A673 (cell line): ENCODE results near the gene NOS1AP. TPM values are rescaled to one million over a fixed set of nuclear protein-coding genes. Genes with fewer than 3 reads are reported as not detected.

Experiments used
- BruUV-seq: library from RNA; stranded (reverse); fragments of 400-500 nt; replicated peaks from 2 replicates; lab custom pipeline; 2021; lab: Mats Ljungman, UMichigan
- CTCF ChIA-PET: fragments of 300-600 bp; sonication (Branson Sonifier 250); formaldehyde crosslinking; loops from one replicate; lab custom pipeline; 2022; ENCODE audit warnings: antibody characterized with exemption; lab: Charles Lee
- POLR2A ChIA-PET: fragments of 300-600 bp; sonication (Branson Sonifier 250); formaldehyde crosslinking; loops from one replicate; lab custom pipeline; 2022; ENCODE audit warnings: antibody characterized with exemption; ENCODE audit not compliant: low non-redundant PET; lab: Charles Lee
- DNase-seq: peaks from one replicate; pipeline ENCODE4 v3.0.0-alpha.2; 2015; ENCODE audit warnings: low spot score
- H3K27ac ChIP-seq: fragments of 200-600 bp; sonication (generic); 2 replicates; pipeline ENCODE4 v1.5.1; 2016; ENCODE audit warnings: mixed run types, low read depth, mild to moderate bottlenecking, mixed read lengths, antibody characterized with exemption, low read length; ENCODE audit not compliant: poor library complexity, severe bottlenecking
- H3K27me3 ChIP-seq: fragments of 200-600 bp; sonication (generic); replicated peaks from 2 replicates; pipeline ENCODE4 v1.6.1; 2017; ENCODE audit warnings: mixed run types, low read depth, mild to moderate bottlenecking, mixed read lengths, antibody characterized with exemption, low read length; ENCODE audit not compliant: insufficient read depth, poor library complexity
- H3K36me3 ChIP-seq: fragments of 200-600 bp; sonication (generic); 2 replicates; pipeline ENCODE4 v1.6.1; 2016; ENCODE audit warnings: mixed run types, mild to moderate bottlenecking, mixed read lengths, antibody characterized with exemption, low read length; ENCODE audit not compliant: insufficient read depth, poor library complexity, severe bottlenecking
- H3K4me1 ChIP-seq: fragments of 200-600 bp; sonication (generic); 2 replicates; pipeline ENCODE4 v1.6.1; 2017; ENCODE audit warnings: mixed run types, mild to moderate bottlenecking, mixed read lengths, antibody characterized with exemption, low read length; ENCODE audit not compliant: insufficient read depth, poor library complexity, severe bottlenecking
- H3K4me3 ChIP-seq: fragments of 200-600 bp; sonication (generic); 2 replicates; pipeline ENCODE4 v1.5.1; 2016; ENCODE audit warnings: low read depth, mixed run types, mild to moderate bottlenecking, mixed read lengths, low read length; ENCODE audit not compliant: poor library complexity, severe bottlenecking
- H3K9me3 ChIP-seq: fragments of 200-600 bp; sonication (generic); 2 replicates; pipeline ENCODE4 v1.6.1; 2016; ENCODE audit warnings: mixed run types, low read depth, mild to moderate bottlenecking, mixed read lengths, antibody characterized with exemption, low read length; ENCODE audit not compliant: poor library complexity, severe bottlenecking
- CTCF ChIP-seq: fragments of 300-800, 200-600 bp; sonication (generic); conservative IDR thresholded peaks from 2 replicates; pipeline ENCODE4 v1.5.1; 2017; ENCODE audit warnings: low read depth, mild to moderate bottlenecking, antibody characterized with exemption, low read length, moderate library complexity, mixed read lengths
- EZH2 ChIP-seq: fragments of 200-600 bp; sonication (generic); IDR thresholded peaks from 2 replicates; pipeline ENCODE4 v1.6.1; 2017; ENCODE audit warnings: borderline replicate concordance, low read depth, mild to moderate bottlenecking, mixed read lengths, antibody characterized with exemption, low read length; ENCODE audit not compliant: poor library complexity, severe bottlenecking
- intact Hi-C: fragments of 100-400 bp; cut with micrococcal nuclease; formaldehyde crosslinking; loops from one replicate; pipeline ENCODE4 v1.10.0; 2022; ENCODE audit not compliant: unreplicated experiment
- total RNA-seq: library from RNA; stranded (reverse); gene quantifications from 2 replicates; pipeline ENCODE4 v1.2.3, GENCODE V29; 2021

The NOS1AP gene
- total RNA-seq, 1 experiment from 2014 or later = 28.0 TPM

DNA sequence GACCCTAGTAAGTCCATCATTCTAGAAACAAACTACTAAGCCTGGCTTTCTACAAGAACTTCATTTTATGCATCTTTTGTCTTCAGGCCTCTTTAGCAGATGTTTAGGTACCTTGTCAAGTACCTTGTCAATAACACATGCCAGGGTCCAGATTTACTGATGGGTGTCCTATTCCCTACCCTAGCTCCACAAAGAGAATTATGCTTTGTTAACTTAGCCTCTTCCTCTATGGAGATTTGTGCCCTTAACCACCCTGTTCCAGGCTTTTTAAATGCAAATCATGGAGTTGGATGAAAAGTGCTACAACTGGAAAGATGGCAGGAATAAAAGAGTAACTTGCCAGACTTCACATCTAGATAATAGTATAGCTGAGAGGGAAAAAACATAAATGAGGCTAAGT lies 264.5 kb downstream of the NOS1AP start:
- no peaks in the 10 kb centered on the region for H3K27me3 ChIP-seq
- no peak overlapping the region for H3K27ac ChIP-seq
- peaks cover 5% of the 10 kb centered on the region for H3K4me1 ChIP-seq
- H3K36me3 ChIP-seq = no peaks in the 10 kb centered on the region
- H3K4me3 ChIP-seq = no peak overlapping the region
- no peak for TF ChIP-seq CTCF
- no peak for TF ChIP-seq EZH2
- no peak for DNase-seq
- intact Hi-C loops = no loop called here
- CTCF ChIA-PET = no interaction called here
- POLR2A ChIA-PET = no interaction called here
- BruUV-seq = no TSS peak
- H3K9me3 ChIP-seq = no peaks in the 10 kb centered on the region

GRCh38 chr1:162335126-162335525 lies 265.6 kb downstream of the NOS1AP start:
- DNase-seq = no peak
- Histone ChIP-seq H3K4me3 (no peak overlapping the region), H3K27me3 (no peaks in the 10 kb centered on the region), H3K36me3 (no peaks in the 10 kb centered on the region), H3K4me1 (no peaks in the 10 kb centered on the region), H3K27ac (no peak overlapping the region), H3K9me3 (no peaks in the 10 kb centered on the region)
- BruUV-seq = no TSS peak
- intact Hi-C loops = no loop called here
- POLR2A ChIA-PET = no interaction called here
- CTCF ChIA-PET = no interaction called here
- no peak for TF ChIP-seq EZH2
- no peak for TF ChIP-seq CTCF

DNA sequence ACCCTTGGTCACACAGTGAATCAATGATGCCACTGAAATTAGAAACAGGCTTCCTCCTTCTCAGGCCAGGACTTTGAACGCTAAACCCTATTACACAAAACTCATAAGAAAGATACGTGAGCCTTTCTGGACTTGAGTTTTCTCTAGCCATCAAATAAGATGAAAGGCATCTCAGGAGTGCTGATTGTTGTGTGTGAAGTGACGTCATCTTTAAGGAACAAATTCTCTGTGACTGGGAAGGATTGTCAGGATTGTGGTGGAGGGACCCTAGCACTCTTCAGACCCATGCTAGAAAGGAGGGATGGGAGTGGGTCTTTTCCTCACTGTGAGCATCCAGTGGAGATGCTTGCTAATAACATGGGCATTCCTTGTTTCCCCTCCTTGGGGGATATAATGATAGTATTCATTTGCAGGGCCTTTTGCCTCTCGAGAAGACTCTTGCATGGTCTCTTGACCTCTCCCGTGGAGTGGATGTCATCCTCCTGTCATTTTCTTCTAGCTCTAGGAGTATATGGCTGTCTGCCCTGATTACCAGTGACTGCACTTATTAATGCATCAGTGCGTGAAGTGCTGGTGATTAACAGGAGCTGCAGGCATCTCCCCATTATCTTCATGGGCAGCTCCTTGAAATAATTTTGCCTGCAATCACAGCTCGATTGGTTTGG lies 267.3 kb downstream of the NOS1AP start:
- H3K27me3 ChIP-seq = no peaks in the 10 kb centered on the region
- TF ChIP-seq CTCF (no peak), EZH2 (no peak)
- no peak for DNase-seq
- POLR2A ChIA-PET = no interaction called here
- CTCF ChIA-PET = no interaction called here
- no peak overlapping the region for H3K27ac ChIP-seq
- intact Hi-C loops = no loop called here
- H3K4me1 ChIP-seq = no peaks in the 10 kb centered on the region
- no TSS peak for BruUV-seq
- no peaks in the 10 kb centered on the region for H3K36me3 ChIP-seq
- no peak overlapping the region for H3K4me3 ChIP-seq
- no peaks in the 10 kb centered on the region for H3K9me3 ChIP-seq
